ENCODE measurements around the gene CD200. TPM values are rescaled to one million over a fixed set of nuclear protein-coding genes. Genes with fewer than 3 reads are reported as not detected.

Gene CD200
- total RNA-seq, 4 donors from 2014 or later, result 2.5 to 15.6 (median 4.8) TPM

DNA sequence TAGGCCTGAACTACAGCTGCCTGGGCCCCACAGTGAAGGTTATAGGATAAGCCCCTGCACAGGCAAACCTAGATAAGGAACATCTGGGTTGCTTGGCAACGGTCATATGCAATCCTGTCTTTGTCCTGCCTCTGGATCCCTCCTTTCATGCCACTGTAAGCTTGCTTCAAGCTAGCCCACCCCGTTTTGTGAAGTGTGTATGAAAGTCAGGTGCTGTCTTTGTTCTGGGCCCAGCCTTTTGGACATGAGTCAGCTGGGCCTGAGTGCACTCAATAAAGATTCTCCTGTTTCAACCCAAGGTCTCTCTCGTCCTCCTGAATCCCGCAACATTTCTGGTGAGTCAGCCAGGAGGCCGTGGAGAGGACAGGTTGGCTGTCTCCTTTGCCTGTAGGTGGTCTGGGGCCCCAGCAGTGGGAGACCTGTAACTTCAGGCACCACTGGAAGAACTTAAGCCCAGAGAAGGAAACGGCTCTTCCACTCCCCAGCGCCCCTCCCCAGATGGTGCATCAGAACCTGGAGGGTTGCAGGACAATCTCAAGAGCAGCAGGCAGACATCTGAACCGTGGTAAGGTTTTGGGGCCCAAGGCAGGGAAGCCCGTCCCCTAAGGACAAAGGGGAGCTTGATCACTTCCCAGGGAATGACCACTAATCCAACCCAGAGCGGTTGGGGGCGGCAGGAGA is 30.7 kb upstream of the CD200 start:
- H3K9me3 ChIP-seq, result no peaks in the 10 kb centered on the region
- peaks cover 0 to 27% (median 0%) of the 10 kb centered on the region in 3 donors for H3K4me1 ChIP-seq
- no peaks in the 10 kb centered on the region for H3K36me3 ChIP-seq
- H3K4me3 ChIP-seq, result peak overlapping the region in 1 of 2 donors; percentile 55
- H3K27ac ChIP-seq, result peak overlapping the region in 1 of 4 donors; percentile 21
- TF ChIP-seq POLR2A (IDR thresholded peaks at IDR 0.05), result no peak
- no peak for TF ChIP-seq POLR2AphosphoS5 (IDR thresholded peaks at IDR 0.05)
- no peak for TF ChIP-seq EP300 (IDR thresholded peaks at IDR 0.05)
- TF ChIP-seq, protein P1, sequence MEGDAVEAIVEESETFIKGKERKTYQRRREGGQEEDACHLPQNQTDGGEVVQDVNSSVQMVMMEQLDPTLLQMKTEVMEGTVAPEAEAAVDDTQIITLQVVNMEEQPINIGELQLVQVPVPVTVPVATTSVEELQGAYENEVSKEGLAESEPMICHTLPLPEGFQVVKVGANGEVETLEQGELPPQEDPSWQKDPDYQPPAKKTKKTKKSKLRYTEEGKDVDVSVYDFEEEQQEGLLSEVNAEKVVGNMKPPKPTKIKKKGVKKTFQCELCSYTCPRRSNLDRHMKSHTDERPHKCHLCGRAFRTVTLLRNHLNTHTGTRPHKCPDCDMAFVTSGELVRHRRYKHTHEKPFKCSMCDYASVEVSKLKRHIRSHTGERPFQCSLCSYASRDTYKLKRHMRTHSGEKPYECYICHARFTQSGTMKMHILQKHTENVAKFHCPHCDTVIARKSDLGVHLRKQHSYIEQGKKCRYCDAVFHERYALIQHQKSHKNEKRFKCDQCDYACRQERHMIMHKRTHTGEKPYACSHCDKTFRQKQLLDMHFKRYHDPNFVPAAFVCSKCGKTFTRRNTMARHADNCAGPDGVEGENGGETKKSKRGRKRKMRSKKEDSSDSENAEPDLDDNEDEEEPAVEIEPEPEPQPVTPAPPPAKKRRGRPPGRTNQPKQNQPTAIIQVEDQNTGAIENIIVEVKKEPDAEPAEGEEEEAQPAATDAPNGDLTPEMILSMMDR (IDR thresholded peaks at IDR 0.05), result no peak
- ATAC-seq, result no peak
- no peaks in the 10 kb centered on the region for H3K27me3 ChIP-seq
- WGBS, 2 donors (ENCODE audit: low coverage in 1 of 2), result 51% methylated on average over 6 of the region's 11 CpGs; no CpG with 5 or more reads in 1 of the 2 donors

DNA sequence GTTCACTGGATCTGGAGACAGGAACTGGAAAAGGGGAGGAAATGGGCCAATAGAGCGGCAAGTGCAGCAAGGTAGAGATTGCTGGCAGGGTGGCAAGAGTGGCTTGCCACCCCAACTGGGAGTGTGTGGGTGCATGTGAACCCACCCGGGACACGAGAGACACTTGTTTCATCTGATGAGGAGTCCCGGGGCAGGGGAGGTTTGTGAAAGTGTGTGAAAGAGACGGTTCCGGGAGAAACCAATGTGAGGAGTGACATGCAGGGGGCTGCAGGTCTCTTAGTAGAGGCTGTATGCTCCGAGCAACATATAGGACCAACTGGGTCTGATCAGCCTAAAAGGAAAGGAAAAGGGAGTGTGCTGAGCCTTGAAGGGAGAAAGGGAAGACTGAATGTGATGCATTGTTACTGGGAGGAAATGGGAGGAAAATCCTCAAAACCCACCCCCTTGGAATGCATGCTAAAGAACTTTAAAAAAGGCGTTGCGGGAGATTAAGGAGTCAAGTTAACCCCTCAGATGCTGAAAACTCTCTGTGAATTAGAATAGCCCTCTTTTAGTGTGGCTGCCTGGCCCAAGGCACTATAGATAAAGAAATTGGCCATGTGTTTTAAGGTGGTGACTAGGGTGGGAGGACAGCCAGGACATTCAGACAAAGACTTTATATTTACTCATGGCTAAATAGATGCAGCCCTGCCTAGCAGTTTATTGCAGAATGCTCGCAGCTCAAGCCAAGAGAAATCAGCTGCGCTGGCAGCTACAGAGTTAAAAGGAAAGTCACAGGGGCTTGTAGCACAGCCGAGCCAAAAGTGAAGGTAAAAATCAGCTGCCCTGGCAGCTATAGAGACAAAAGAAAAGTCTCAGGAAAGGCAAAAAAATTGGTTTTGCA is 29.8 kb upstream of the CD200 start:
- TF ChIP-seq, protein P1 (IDR thresholded peaks at IDR 0.05), result no peak
- TF ChIP-seq POLR2A (IDR thresholded peaks at IDR 0.05) (no peak), POLR2AphosphoS5 (IDR thresholded peaks at IDR 0.05) (no peak), EP300 (IDR thresholded peaks at IDR 0.05) (no peak)
- 19 to 23% methylated on average over 10 to 12 of the region's 12 CpGs for WGBS, 2 donors (ENCODE audit: low coverage in 1 of 2)
- Histone ChIP-seq H3K27ac (peak overlapping the region in 2 of 4 donors; percentile 21 to 25), H3K4me3 (peak overlapping the region; percentile 42 to 55), H3K9me3 (no peaks in the 10 kb centered on the region), H3K27me3 (no peaks in the 10 kb centered on the region), H3K4me1 (peaks cover 0 to 27% (median 0%) of the 10 kb centered on the region in 3 donors), H3K36me3 (no peaks in the 10 kb centered on the region)
- ATAC-seq, result no peak

DNA sequence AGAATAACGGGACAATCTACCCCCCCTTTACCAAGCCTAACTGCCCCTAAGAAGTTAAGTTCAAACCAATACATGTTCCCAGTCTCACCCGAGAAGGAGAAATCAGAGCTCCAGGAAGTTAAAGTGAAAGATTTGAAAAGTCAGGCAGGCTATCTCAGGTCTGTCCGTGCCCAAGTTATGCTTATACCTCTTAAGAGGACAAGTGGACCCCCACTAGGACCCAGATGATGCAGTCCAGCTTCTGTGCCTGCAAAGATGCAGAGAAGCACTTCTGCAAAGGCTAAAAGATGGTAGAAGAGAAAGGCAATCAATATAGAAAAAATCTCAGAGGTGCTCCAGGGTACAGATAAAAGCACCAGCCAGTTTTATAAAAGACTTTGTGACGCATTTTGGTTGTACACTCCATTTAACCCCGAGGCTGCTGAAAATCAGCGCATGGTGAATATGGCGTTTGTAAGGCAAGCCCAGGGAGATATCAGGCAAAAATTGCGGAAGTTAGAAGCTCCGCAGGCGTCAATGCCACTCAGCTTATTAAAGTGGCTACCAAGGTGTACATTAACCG is 29.1 kb upstream of the CD200 start:
- H3K36me3 ChIP-seq, result no peaks in the 10 kb centered on the region
- no peaks in the 10 kb centered on the region for H3K27me3 ChIP-seq
- H3K27ac ChIP-seq, result peak overlapping the region in 2 of 4 donors; percentile 19 to 25
- no peaks in the 10 kb centered on the region for H3K9me3 ChIP-seq
- TF ChIP-seq, protein P1 (IDR thresholded peaks at IDR 0.05), result no peak
- TF ChIP-seq EP300 (IDR thresholded peaks at IDR 0.05), result no peak
- TF ChIP-seq POLR2AphosphoS5 (IDR thresholded peaks at IDR 0.05), result no peak
- no peak for TF ChIP-seq POLR2A (IDR thresholded peaks at IDR 0.05)
- peak; percentile 34 for ATAC-seq
- 1 to 2% methylated on average over 8 to 11 of the region's 11 CpGs for whole genome bisulfite sequencing, 2 donors (ENCODE audit: low coverage in 1 of 2)
- peaks cover 0 to 27% (median 0%) of the 10 kb centered on the region in 3 donors for H3K4me1 ChIP-seq
- H3K4me3 ChIP-seq, result peak overlapping the region; percentile 42 to 55

DNA sequence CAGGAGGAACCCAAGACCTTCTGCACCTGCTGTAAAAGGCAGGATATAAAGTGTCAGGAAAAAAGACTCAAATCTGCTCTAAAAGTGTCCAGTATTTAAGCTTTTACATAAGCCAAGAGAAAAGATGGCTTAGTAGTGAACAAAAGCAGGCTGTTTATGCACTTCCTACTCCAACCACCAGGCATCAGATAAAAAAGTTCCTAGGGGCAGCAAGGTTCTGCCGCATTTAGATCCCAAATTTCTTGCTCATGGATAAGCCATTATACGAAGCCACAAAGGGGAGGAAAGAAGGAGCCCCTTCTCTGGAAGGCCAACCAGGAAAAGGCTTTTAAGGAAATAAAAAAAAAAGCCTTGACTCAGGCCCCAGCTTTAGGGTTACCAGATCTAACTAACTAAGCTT is 28.3 kb upstream of the CD200 start:
- no peaks in the 10 kb centered on the region for H3K9me3 ChIP-seq
- peaks cover 0 to 27% (median 0%) of the 10 kb centered on the region in 3 donors for H3K4me1 ChIP-seq
- no peak for TF ChIP-seq EP300 (IDR thresholded peaks at IDR 0.05)
- TF ChIP-seq, protein P1 (IDR thresholded peaks at IDR 0.05), result peak; percentile 12 to 31 (median 19)
- TF ChIP-seq POLR2AphosphoS5 (IDR thresholded peaks at IDR 0.05), result no peak
- WGBS, 2 donors (ENCODE audit: low coverage in 1 of 2), result 40 to 86% methylated on average over 1 to 2 of the region's 2 CpGs
- no peaks in the 10 kb centered on the region for H3K36me3 ChIP-seq
- H3K27me3 ChIP-seq, result no peaks in the 10 kb centered on the region
- ATAC-seq, result no peak
- peak overlapping the region in 1 of 2 donors; percentile 55 for H3K4me3 ChIP-seq
- H3K27ac ChIP-seq, result peak overlapping the region in 2 of 4 donors; percentile 19 to 25
